IPS-NIHi7 (cell line): ENCODE data around the gene KRT34.
"Not testable (repeated sequence)": the region's sequence is repeated elsewhere in the genome, so short reads cannot be mapped to it uniquely, and the experiment has no call there.

ENCODE experiments used
- DNase-seq: peaks from one replicate; pipeline ENCODE4 v3.0.0; 2012; ENCODE audit warnings: mixed read lengths; ENCODE audit errors: extremely low spot score

KRT34 gene

GRCh38 chr17:41404024-41404671 lies 22.0 kb upstream of the KRT34 start:
- no peak for DNase-seq

GRCh38 chr17:41403404-41404023 lies 21.4 kb upstream of the KRT34 start:
- DNase-seq, result no peak

GRCh38 chr17:41402161-41402560 lies 20.1 kb upstream of the KRT34 start:
- DNase-seq, result no peak

GRCh38 chr17:41396996-41397660 lies 15.0 kb upstream of the KRT34 start, which contains the start of gene KRT31:
Gene KRT31, minus strand, starts transcription at chr17:41397608. Its CDS starts 69 bp downstream, at chr17:41397539.
- DNase-seq, result no peak

- no peak for DNase-seq
Measured at GRCh38 chr17:41396340-41396739, 14.2 kb upstream of the KRT34 start.

- DNase-seq, result no peak
Measured at GRCh38 chr17:41395611-41396010, 13.5 kb upstream of the KRT34 start.

- not testable (repeated sequence) for DNase-seq
Measured at GRCh38 chr17:41395044-41395443, 12.9 kb upstream of the KRT34 start.

- no peak for DNase-seq
Measured at GRCh38 chr17:41394254-41394996, 12.3 kb upstream of the KRT34 start.

- no peak for DNase-seq
Measured at GRCh38 chr17:41393826-41394225, 11.7 kb upstream of the KRT34 start.

- DNase-seq, result no peak
Measured at GRCh38 chr17:41393294-41393693, 11.2 kb upstream of the KRT34 start.

GRCh38 chr17:41392278-41392677 lies 10.2 kb upstream of the KRT34 start:
- no peak for DNase-seq

GRCh38 chr17:41391535-41391934 lies 9.4 kb upstream of the KRT34 start:
- no peak for DNase-seq

- DNase-seq, result no peak
Measured at GRCh38 chr17:41390411-41390938, 8.4 kb upstream of the KRT34 start.

- DNase-seq, result no peak
Measured at GRCh38 chr17:41387670-41388069, 5.6 kb upstream of the KRT34 start.

- no peak for DNase-seq
Measured at GRCh38 chr17:41386227-41386626, 4.1 kb upstream of the KRT34 start.

GRCh38 chr17:41383690-41384089 lies 1.6 kb upstream of the KRT34 start:
- no peak for DNase-seq

GRCh38 chr17:41382394-41382793 lies 288 bp upstream of the KRT34 start:
- DNase-seq, result no peak

- DNase-seq, result not testable (repeated sequence)
Measured at GRCh38 chr17:41380091-41380490, 2.0 kb downstream of the KRT34 start.

- DNase-seq, result no peak
Measured at GRCh38 chr17:41377546-41377945, 4.6 kb downstream of the KRT34 start.

- no peak for DNase-seq
Measured at GRCh38 chr17:41369713-41370112, 12.4 kb downstream of the KRT34 start, which contains the start of gene KRT33B. Gene KRT33B, minus strand, starts transcription at chr17:41369813. Its CDS starts 63 bp downstream, at chr17:41369750.

GRCh38 chr17:41369023-41369422 lies 13.1 kb downstream of the KRT34 start:
- DNase-seq, result no peak
